ENCODE data around the gene NCAN.

GRCh38 chr19:19270749-19271571, 59.2 kb downstream of the NCAN start:
- TF ChIP-seq, protein P1, sequence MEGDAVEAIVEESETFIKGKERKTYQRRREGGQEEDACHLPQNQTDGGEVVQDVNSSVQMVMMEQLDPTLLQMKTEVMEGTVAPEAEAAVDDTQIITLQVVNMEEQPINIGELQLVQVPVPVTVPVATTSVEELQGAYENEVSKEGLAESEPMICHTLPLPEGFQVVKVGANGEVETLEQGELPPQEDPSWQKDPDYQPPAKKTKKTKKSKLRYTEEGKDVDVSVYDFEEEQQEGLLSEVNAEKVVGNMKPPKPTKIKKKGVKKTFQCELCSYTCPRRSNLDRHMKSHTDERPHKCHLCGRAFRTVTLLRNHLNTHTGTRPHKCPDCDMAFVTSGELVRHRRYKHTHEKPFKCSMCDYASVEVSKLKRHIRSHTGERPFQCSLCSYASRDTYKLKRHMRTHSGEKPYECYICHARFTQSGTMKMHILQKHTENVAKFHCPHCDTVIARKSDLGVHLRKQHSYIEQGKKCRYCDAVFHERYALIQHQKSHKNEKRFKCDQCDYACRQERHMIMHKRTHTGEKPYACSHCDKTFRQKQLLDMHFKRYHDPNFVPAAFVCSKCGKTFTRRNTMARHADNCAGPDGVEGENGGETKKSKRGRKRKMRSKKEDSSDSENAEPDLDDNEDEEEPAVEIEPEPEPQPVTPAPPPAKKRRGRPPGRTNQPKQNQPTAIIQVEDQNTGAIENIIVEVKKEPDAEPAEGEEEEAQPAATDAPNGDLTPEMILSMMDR (IDR thresholded peaks at IDR 0.05; ENCODE audit: low read depth, low read length, missing input control), result no peak
- TF ChIP-seq JUND (IDR thresholded peaks at IDR 0.05), result no peak
- TF ChIP-seq, protein P2, sequence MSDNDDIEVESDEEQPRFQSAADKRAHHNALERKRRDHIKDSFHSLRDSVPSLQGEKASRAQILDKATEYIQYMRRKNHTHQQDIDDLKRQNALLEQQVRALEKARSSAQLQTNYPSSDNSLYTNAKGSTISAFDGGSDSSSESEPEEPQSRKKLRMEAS (IDR thresholded peaks at IDR 0.05), result no peak
- TF ChIP-seq, protein P3, sequence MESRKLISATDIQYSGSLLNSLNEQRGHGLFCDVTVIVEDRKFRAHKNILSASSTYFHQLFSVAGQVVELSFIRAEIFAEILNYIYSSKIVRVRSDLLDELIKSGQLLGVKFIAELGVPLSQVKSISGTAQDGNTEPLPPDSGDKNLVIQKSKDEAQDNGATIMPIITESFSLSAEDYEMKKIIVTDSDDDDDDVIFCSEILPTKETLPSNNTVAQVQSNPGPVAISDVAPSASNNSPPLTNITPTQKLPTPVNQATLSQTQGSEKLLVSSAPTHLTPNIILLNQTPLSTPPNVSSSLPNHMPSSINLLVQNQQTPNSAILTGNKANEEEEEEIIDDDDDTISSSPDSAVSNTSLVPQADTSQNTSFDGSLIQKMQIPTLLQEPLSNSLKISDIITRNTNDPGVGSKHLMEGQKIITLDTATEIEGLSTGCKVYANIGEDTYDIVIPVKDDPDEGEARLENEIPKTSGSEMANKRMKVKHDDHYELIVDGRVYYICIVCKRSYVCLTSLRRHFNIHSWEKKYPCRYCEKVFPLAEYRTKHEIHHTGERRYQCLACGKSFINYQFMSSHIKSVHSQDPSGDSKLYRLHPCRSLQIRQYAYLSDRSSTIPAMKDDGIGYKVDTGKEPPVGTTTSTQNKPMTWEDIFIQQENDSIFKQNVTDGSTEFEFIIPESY (IDR thresholded peaks at IDR 0.05), result no peak
- TF ChIP-seq, protein P4, sequence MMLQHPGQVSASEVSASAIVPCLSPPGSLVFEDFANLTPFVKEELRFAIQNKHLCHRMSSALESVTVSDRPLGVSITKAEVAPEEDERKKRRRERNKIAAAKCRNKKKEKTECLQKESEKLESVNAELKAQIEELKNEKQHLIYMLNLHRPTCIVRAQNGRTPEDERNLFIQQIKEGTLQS (IDR thresholded peaks at IDR 0.05), result no peak

Data from liver (tissue), 3 donors.